Measurements from ENCODE around the gene PPAN. TPM values are rescaled to one million over a fixed set of nuclear protein-coding genes. Genes with fewer than 3 reads are reported as not detected.
A peak's percentile ranks its signal among the peaks of the same experiment; 100 is the strongest.

The PPAN gene
- polyA plus RNA-seq, 3 donors: 7.2 to 26.2 (median 7.6) TPM

GRCh38 chr19:10115392-10116084 lies 9.4 kb downstream of the PPAN start:
- peaks cover 45 to 47% of the 10 kb centered on the region in 2 donors for H3K36me3 ChIP-seq (replicated peaks in 1 of 2; ENCODE audit: control insufficient read depth in 1 of 2, insufficient read depth in 2 of 2, low read length in 2 of 2)
- Mint-ChIP-seq H3K4me1 (peaks cover 45% of the 10 kb centered on the region), H3K9me3 (no peaks in the 10 kb centered on the region), H3K27ac (peak overlapping the region in 4 of 7 donors; percentile 4 to 74 (median 67)), H3K27me3 (ENCODE audit: low read depth in 3 of 3) (no peaks in the 10 kb centered on the region), H3K36me3 (peaks cover 36 to 58% of the 10 kb centered on the region in 2 donors), H3K4me3 (no peak overlapping the region)
- peak in 1 of 3 donors; percentile 4 for DNase-seq
- no peak overlapping the region for H3K27ac ChIP-seq (ENCODE audit: low read depth in 1 of 2, low read length in 2 of 2)
- H2AFZ ChIP-seq (ENCODE audit: insufficient read depth, low read depth, low read length, poor library complexity, severe bottlenecking): no peak overlapping the region
- H3K4me1 ChIP-seq (ENCODE audit: control insufficient read depth in 1 of 2, insufficient read depth in 2 of 2, low read length in 2 of 2): peaks cover 42 to 49% of the 10 kb centered on the region in 2 donors
- H3K4me3 ChIP-seq (replicated peaks in 1 of 3; ENCODE audit: low read depth in 2 of 3, low read length in 3 of 3): no peak overlapping the region
- H3K9me3 ChIP-seq (replicated peaks in 1 of 2; ENCODE audit: control insufficient read depth in 1 of 2, insufficient read depth in 1 of 2, low read length in 2 of 2): no peaks in the 10 kb centered on the region
- WGBS (ENCODE audit: insufficient coverage): 93% methylated on average over 38 of the region's 45 CpGs
- peaks cover 33% of the 10 kb centered on the region for H3K79me2 ChIP-seq (ENCODE audit: insufficient read depth, low read length)
- no peaks in the 10 kb centered on the region for H3K27me3 ChIP-seq (ENCODE audit: control insufficient read depth in 2 of 2, insufficient read depth in 2 of 2, low read length in 2 of 2)
- H3K4me2 ChIP-seq (replicated peaks; ENCODE audit: extremely low read depth, low read length, poor library complexity, severe bottlenecking): no peak overlapping the region
- TF ChIP-seq CTCF (IDR thresholded peaks at IDR 0.05): no peak
- intact Hi-C loops (cut with micrococcal nuclease): no loop called here
- H4K20me1 ChIP-seq (ENCODE audit: insufficient read depth, low read length): peaks cover 54% of the 10 kb centered on the region
- H3K9ac ChIP-seq (ENCODE audit: insufficient read depth, low read length, poor library complexity, severe bottlenecking): no peak overlapping the region

DNA sequence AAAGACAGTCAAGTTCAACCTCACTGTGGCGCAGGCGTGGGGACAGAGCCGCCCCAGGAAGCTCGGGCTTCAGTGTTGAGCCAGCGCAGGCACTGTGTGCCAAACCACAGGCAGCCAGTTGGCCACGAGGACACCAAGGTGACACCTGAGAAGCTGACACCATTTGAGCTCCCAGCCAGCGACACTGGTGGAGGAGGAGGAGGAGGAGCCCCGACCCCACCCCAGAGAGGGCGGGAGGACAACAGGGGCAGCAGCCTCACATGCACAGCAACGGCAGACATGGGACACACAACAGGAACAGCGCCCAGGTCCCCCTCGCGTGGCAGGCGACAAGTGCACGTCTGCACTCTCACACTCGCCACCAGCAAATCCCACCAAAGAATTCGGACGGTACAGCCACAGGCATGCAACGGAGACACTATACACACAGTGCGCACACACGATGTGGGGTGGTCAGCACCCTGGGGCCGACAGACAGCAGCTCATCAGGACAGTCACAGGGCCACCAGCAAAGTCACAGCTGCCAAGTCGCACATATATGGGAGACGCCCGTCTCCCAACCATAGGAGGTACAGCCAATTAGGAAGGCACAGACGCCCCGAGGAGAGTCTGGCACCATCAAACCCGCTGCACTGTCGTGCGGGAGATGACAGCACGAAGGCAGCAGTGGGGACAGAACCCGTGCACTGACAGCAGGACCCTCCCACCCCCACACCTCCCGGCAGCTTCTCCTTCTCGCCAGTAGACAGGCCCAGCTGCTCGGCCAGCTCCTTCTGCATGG lies 10.1 kb downstream of the PPAN start:
- Histone ChIP-seq H2AFZ (ENCODE audit: insufficient read depth, low read depth, low read length, poor library complexity, severe bottlenecking) (no peak overlapping the region), H3K4me3 (replicated peaks in 1 of 3; ENCODE audit: low read depth in 2 of 3, low read length in 3 of 3) (no peak overlapping the region), H3K27ac (ENCODE audit: low read depth in 1 of 2, low read length in 2 of 2) (no peak overlapping the region), H3K27me3 (ENCODE audit: control insufficient read depth in 2 of 2, insufficient read depth in 2 of 2, low read length in 2 of 2) (no peaks in the 10 kb centered on the region), H4K20me1 (ENCODE audit: insufficient read depth, low read length) (peaks cover 54% of the 10 kb centered on the region), H3K9me3 (replicated peaks in 1 of 2; ENCODE audit: control insufficient read depth in 1 of 2, insufficient read depth in 1 of 2, low read length in 2 of 2) (no peaks in the 10 kb centered on the region), H3K9ac (ENCODE audit: insufficient read depth, low read length, poor library complexity, severe bottlenecking) (no peak overlapping the region), H3K36me3 (replicated peaks in 1 of 2; ENCODE audit: control insufficient read depth in 1 of 2, insufficient read depth in 2 of 2, low read length in 2 of 2) (peaks cover 39% of the 10 kb centered on the region in 2 donors), H3K79me2 (ENCODE audit: insufficient read depth, low read length) (peaks cover 33% of the 10 kb centered on the region), H3K4me1 (ENCODE audit: control insufficient read depth in 1 of 2, insufficient read depth in 2 of 2, low read length in 2 of 2) (peaks cover 35 to 42% of the 10 kb centered on the region in 2 donors), H3K4me2 (replicated peaks; ENCODE audit: extremely low read depth, low read length, poor library complexity, severe bottlenecking) (no peak overlapping the region)
- H3K4me3 Mint-ChIP-seq: no peak overlapping the region
- no peak for TF ChIP-seq CTCF (IDR thresholded peaks at IDR 0.05)
- H3K36me3 Mint-ChIP-seq: peaks cover 33 to 51% of the 10 kb centered on the region in 2 donors
- WGBS (ENCODE audit: insufficient coverage): 88% methylated on average over 32 of the region's 35 CpGs
- H3K27me3 Mint-ChIP-seq (ENCODE audit: low read depth in 3 of 3): no peaks in the 10 kb centered on the region
- peaks cover 37% of the 10 kb centered on the region for H3K4me1 Mint-ChIP-seq
- DNase-seq: no peak
- intact Hi-C loops (cut with micrococcal nuclease): no loop called here
- H3K9me3 Mint-ChIP-seq: no peaks in the 10 kb centered on the region
- peak overlapping the region in 4 of 7 donors; percentile 54 to 77 (median 64) for H3K27ac Mint-ChIP-seq
